K562 (cell line): ENCODE results near the gene GSKIP. TPM values are rescaled to one million over a fixed set of nuclear protein-coding genes. Genes with fewer than 3 reads are reported as not detected.
A peak's percentile ranks its signal among the peaks of the same experiment; 100 is the strongest.

Source experiments
- ATAC-seq: fragments of 200-7000 bp; cut with Tn5 transposase; 3 replicates; pipeline ENCODE4 v1.9.1; 2020; ENCODE audit warnings: moderate library complexity
- BruUV-seq: library from RNA; stranded (reverse); fragments of 400-500 nt; replicated peaks from 2 replicates; lab custom pipeline; 2021; lab: Mats Ljungman, UMichigan
- CTCF ChIA-PET: fragments of 300-600 bp; formaldehyde crosslinking; extraction: SDS; loops from one replicate; lab custom pipeline; 2021; ENCODE audit warnings: low intra/inter-chr PET ratio; lab: Yijun Ruan, JAX
- POLR2A ChIA-PET: fragments of 300-600, 350-650 bp; sonication (Branson Sonifier 250); formaldehyde crosslinking; extraction: SDS; loops from one replicate; lab custom pipeline; 2021; ENCODE audit warnings: antibody characterized with exemption, inconsistent platforms; lab: Yijun Ruan, JAX
- DNase-seq, 4 experiments: peaks; one replicate each; pipeline versions ENCODE4 v3.0.0 to v3.0.0-alpha.2; 2011 to 2018; ENCODE audit warnings: low spot score in 3 of 4, mixed read lengths in 3 of 4; ENCODE audit errors: extremely low read depth in 1 of 4
- FAIRE-seq: peaks from 2 replicates; lab custom pipeline; 2011; peaks lifted over from hg19 to GRCh38; lab: Jason Lieb, UNC
- H2AFZ ChIP-seq: 2 replicates; pipeline ENCODE4 v1.6.0; 2011; ENCODE audit warnings: low read depth, low read length, control low read depth, inconsistent platforms
- H3K27ac ChIP-seq: fragments of 200-600 bp; 3 replicates; pipeline ENCODE4 v1.8.0; 2011; ENCODE audit warnings: low read depth, mild to moderate bottlenecking, control low read depth, inconsistent platforms, low read length, moderate library complexity, mixed read lengths; ENCODE audit errors: extremely low read depth
- H3K27me3 ChIP-seq, 2 experiments: fragments of 300-600 bp in 1 of 2; 2 replicates in 1 of 2; 3 replicates in 1 of 2; pipeline versions ENCODE4 v1.6.0 to v1.8.0; 2011; ENCODE audit warnings: inconsistent platforms in 2 of 2, low read length in 2 of 2, mild to moderate bottlenecking in 1 of 2, mixed read lengths in 1 of 2, moderate library complexity in 1 of 2; ENCODE audit not compliant: control insufficient read depth in 2 of 2, insufficient read depth in 2 of 2
- H3K36me3 ChIP-seq: fragments of 300-600 bp; 3 replicates; pipeline ENCODE4 v1.8.0; 2011; ENCODE audit warnings: mild to moderate bottlenecking, low read length, inconsistent platforms; ENCODE audit not compliant: control insufficient read depth, insufficient read depth
- H3K4me1 ChIP-seq, 2 experiments: fragments of 200-600 bp in 1 of 2; replicated peaks in 1 of 2; 2 replicates in 1 of 2; 3 replicates in 1 of 2; pipeline versions ENCODE4 v1.5.1 to v1.8.0; 2011; ENCODE audit warnings: inconsistent platforms in 2 of 2, low read length in 2 of 2, mild to moderate bottlenecking in 1 of 2, mixed read lengths in 1 of 2, moderate library complexity in 1 of 2; ENCODE audit not compliant: control insufficient read depth in 2 of 2, insufficient read depth in 2 of 2
- H3K4me2 ChIP-seq: 2 replicates; pipeline ENCODE4 v1.6.1; 2011; ENCODE audit warnings: low read length, control low read depth, inconsistent platforms, mixed read lengths; ENCODE audit not compliant: insufficient read depth
- H3K4me3 ChIP-seq: fragments of 200-600 bp; sonication (generic), shearing (Covaris generic); 2 replicates; pipeline ENCODE4 v1.5.1; 2016; ENCODE audit warnings: control low read depth, inconsistent platforms
- H3K79me2 ChIP-seq: fragments of 200-600 bp; 3 replicates; pipeline ENCODE4 v1.8.0; 2011; ENCODE audit warnings: low read length, inconsistent platforms; ENCODE audit not compliant: control insufficient read depth, insufficient read depth
- H3K9ac ChIP-seq, 2 experiments: 2 replicates each; pipeline versions ENCODE4 v1.6.0 to v1.6.1; 2011; ENCODE audit warnings: low read depth in 2 of 2, low read length in 2 of 2, control low read depth in 1 of 2, inconsistent platforms in 1 of 2, mild to moderate bottlenecking in 1 of 2, mixed read lengths in 1 of 2; ENCODE audit not compliant: insufficient read depth in 1 of 2
- H3K9me1 ChIP-seq: one replicate; pipeline ENCODE4 v1.6.0; 2011; ENCODE audit warnings: inconsistent platforms, mild to moderate bottlenecking, low read length, moderate library complexity; ENCODE audit not compliant: control insufficient read depth, insufficient read depth
- H3K9me3 ChIP-seq: replicated peaks from 2 replicates; pipeline ENCODE4 v1.5.1; 2011; ENCODE audit warnings: low read depth, low read length, inconsistent platforms; ENCODE audit not compliant: control insufficient read depth, insufficient read depth
- H4K20me1 ChIP-seq: replicated peaks from 2 replicates; pipeline ENCODE4 v1.6.1; 2011; ENCODE audit warnings: low read length, inconsistent platforms, mixed read lengths; ENCODE audit not compliant: control insufficient read depth, insufficient read depth
- CBX3 ChIP-seq, 2 experiments: IDR thresholded peaks; 1 replicate in 1 of 2; 2 replicates in 1 of 2; pipeline ENCODE4 v1.6.1; 2012; ENCODE audit warnings: inconsistent platforms in 2 of 2, low read length in 2 of 2, borderline replicate concordance in 1 of 2, control low read depth in 1 of 2
- MED1 ChIP-seq: sonication (generic); formaldehyde crosslinking; IDR thresholded peaks from 2 replicates; pipeline ENCODE4 v1.8.1; 2023; ENCODE audit warnings: missing genetic modification reagents, borderline replicate concordance
- PRMT5 ChIP-seq: sonication (generic); formaldehyde crosslinking; IDR thresholded peaks from 2 replicates; pipeline ENCODE4 v1.5.0; 2020; ENCODE audit warnings: missing genetic modification reagents
- RBM22 ChIP-seq: fragments of 200-400 bp; formaldehyde crosslinking; IDR thresholded peaks from 2 replicates; pipeline ENCODE4 v1.6.1; 2018; ENCODE audit warnings: low read length, low read depth; ENCODE audit not compliant: poor library complexity, severe bottlenecking
- TCF15 ChIP-seq: fragments of 250-450 bp; sonication (Bioruptor Pico); IDR thresholded peaks from 2 replicates; pipeline ENCODE4 v1.8.0; 2022; ENCODE audit warnings: moderate library complexity, mild to moderate bottlenecking, inconsistent platforms
- ZNF384 ChIP-seq: IDR thresholded peaks from 2 replicates; pipeline ENCODE4 v1.6.1; 2012; ENCODE audit warnings: low read depth, low read length, improper control_type of control experiment
- ZNF707 ChIP-seq: fragments of 250-450 bp; sonication (Bioruptor Pico); conservative IDR thresholded peaks from 2 replicates; pipeline ENCODE4 v1.8.0; 2022; ENCODE audit warnings: inconsistent platforms, mild to moderate bottlenecking, moderate library complexity
- WGBS: fragments of 100-300 bp; shearing (Covaris generic); methylation state at CpG from one replicate; pipeline ENCODE4 v1.1.6; 2016; ENCODE audit warnings: low coverage, mixed read lengths; ENCODE audit not compliant: insufficient coverage; ENCODE audit errors: missing lambda C conversion rate; 5-methylcytosine and 5-hydroxymethylcytosine counted together
- in situ Hi-C: fragments of 300-500 bp; cut with MboI; formaldehyde crosslinking; loops from 4 replicates; pipeline ENCODE4 v1.15.0; 2018; ENCODE audit warnings: inconsistent platforms, mixed read lengths
- intact Hi-C: fragments of 100-400 bp; cut with micrococcal nuclease; formaldehyde crosslinking; loops from 2 replicates; pipeline ENCODE4 v1.14.2; 2022
- polyA plus RNA-seq, 8 experiments: library from polyadenylated mRNA; depleted of rRNA in 4 of 8; stranded (reverse) in 5 of 8; unstranded in 3 of 8; fragments of >200 nt; fragmentation: Nextera tagmentation in 2 of 8; fragmentation: Illumina TruSeq in 1 of 8; extraction: Ambion mirVana in 2 of 8; extraction: Trizol in 1 of 8; gene quantifications; 2 replicates each; pipeline versions ENCODE4 v1.2.1 to v1.2.3, GENCODE V29; 2011 to 2014; ENCODE audit warnings: inconsistent platforms in 1 of 8, missing spikeins in 1 of 8
- total RNA-seq, 7 experiments: library from RNA; depleted of rRNA in 6 of 7; stranded (reverse); fragments of >200 nt in 6 of 7; fragmentation: Illumina TruSeq in 2 of 7; extraction: Trizol in 2 of 7; gene quantifications; 2 replicates each; pipeline versions ENCODE4 v1.2.1 to v1.2.3, GENCODE V29; 2011 to 2021; ENCODE audit warnings: low replicate concordance in 1 of 7
- TF ChIP-seq, protein P1 (sequence below), 2 experiments: fragments of 450-650 bp; IDR thresholded peaks; 2 replicates each; pipeline ENCODE4 v1.6.1; 2018; ENCODE audit warnings: mild to moderate bottlenecking in 2 of 2, low read depth in 1 of 2; ENCODE audit not compliant: partially characterized antibody in 2 of 2
- TF ChIP-seq, protein P2 (sequence below): fragments of 450-650 bp; IDR thresholded peaks from 2 replicates; pipeline ENCODE4 v1.6.1; 2016
- TF ChIP-seq, protein P3 (sequence below): fragments of 450-650 bp; conservative IDR thresholded peaks from 2 replicates; pipeline ENCODE4 v1.6.1; 2016; ENCODE audit warnings: missing genetic modification characterization, low read depth, mild to moderate bottlenecking, missing compliant biosample characterization, moderate library complexity

GSKIP gene
- total and polyA plus RNA-seq, 9 of the 15 experiments (the other 6 are each of a cell fraction or from before 2014, with no cell fraction given): 12.9 to 58.9 (median 22.2) TPM

DNA sequence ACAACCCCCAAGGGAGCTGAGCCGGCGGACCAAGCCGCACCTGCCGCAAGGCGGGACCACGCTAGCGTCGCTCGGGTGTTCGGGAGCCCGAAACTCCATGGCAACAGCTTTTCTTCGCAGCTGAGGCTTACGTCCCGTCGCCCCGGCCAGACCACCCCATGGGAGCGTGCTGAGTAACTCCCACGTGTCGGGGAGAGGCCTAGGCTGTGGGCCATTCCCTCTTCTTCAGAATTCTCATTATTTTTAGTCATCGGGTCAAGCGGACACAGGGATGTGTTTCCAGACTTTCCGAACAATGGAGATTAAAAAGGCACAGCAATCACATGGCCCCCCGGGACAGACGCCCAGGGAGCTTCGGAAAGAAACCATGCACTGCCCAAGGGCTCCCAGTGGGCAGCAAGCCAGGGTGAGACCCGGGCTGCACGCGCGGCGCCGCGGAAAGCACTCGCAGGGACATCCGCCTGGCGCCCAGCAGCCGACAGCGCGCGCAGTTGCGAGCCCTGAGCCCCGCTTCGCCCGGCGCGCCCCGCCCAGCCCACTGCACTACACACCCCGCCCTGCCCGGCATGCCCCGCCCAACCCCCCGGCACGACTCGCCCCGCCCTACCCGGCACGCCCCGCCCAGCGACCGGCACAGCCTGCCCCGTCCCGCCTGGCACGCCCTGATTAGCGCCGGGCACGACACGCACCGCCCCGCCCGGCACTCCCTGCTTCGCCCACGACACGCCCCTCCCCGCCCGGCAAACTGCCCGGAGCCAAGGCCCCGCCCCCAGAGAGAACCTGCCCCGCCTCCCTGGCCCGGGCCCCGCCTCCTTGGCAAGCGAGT, 28.2 kb downstream of the GSKIP start (continued):
- TF ChIP-seq CBX3 (IDR thresholded peaks at IDR 0.05; ENCODE audit: borderline replicate concordance in 1 of 2, low read length in 2 of 2): peak in 1 of 2 experiments; percentile 17; a peak in 1 of 3 replicates

GRCh38 chr14:96393071-96393691, 29.9 kb downstream of the GSKIP start:
- in situ Hi-C loops: no loop called here
- Histone ChIP-seq H3K9me3 (no peaks in the 10 kb centered on the region), H3K4me1 (peaks cover 10 to 20% of the 10 kb centered on the region in 2 experiments; a peak in 4 of 5 replicates), H3K4me3 (no peak overlapping the region), H3K36me3 (no peaks in the 10 kb centered on the region), H4K20me1 (no peaks in the 10 kb centered on the region), H3K9ac (0 out of 4 replicates have a peak overlapping the region, but pooled peaks of 1 of the 2 experiments have one; percentile 49), H3K27me3 (no peaks in the 10 kb centered on the region), H3K9me1 (no peaks in the 10 kb centered on the region), H3K27ac (no peak overlapping the region), H3K4me2 (peak overlapping the region; percentile 86), H2AFZ (peak overlapping the region; percentile 44), H3K79me2 (no peaks in the 10 kb centered on the region)
- intact Hi-C loops: no loop called here
- 23% methylated on average over 5 of the region's 5 CpGs for WGBS
- ATAC-seq: no peak
- ChIA-PET POLR2A (interaction anchor here (0.6 to 0.9 kb wide), 2 partner anchors 10 to 270 kb away, joined by 3 to 6 read pairs; no protein-coding TSS in a partner anchor), CTCF (no interaction called here)
- no TSS peak for BruUV-seq
- DNase-seq: no peak
- FAIRE-seq: no peak
- TF ChIP-seq, protein P1, sequence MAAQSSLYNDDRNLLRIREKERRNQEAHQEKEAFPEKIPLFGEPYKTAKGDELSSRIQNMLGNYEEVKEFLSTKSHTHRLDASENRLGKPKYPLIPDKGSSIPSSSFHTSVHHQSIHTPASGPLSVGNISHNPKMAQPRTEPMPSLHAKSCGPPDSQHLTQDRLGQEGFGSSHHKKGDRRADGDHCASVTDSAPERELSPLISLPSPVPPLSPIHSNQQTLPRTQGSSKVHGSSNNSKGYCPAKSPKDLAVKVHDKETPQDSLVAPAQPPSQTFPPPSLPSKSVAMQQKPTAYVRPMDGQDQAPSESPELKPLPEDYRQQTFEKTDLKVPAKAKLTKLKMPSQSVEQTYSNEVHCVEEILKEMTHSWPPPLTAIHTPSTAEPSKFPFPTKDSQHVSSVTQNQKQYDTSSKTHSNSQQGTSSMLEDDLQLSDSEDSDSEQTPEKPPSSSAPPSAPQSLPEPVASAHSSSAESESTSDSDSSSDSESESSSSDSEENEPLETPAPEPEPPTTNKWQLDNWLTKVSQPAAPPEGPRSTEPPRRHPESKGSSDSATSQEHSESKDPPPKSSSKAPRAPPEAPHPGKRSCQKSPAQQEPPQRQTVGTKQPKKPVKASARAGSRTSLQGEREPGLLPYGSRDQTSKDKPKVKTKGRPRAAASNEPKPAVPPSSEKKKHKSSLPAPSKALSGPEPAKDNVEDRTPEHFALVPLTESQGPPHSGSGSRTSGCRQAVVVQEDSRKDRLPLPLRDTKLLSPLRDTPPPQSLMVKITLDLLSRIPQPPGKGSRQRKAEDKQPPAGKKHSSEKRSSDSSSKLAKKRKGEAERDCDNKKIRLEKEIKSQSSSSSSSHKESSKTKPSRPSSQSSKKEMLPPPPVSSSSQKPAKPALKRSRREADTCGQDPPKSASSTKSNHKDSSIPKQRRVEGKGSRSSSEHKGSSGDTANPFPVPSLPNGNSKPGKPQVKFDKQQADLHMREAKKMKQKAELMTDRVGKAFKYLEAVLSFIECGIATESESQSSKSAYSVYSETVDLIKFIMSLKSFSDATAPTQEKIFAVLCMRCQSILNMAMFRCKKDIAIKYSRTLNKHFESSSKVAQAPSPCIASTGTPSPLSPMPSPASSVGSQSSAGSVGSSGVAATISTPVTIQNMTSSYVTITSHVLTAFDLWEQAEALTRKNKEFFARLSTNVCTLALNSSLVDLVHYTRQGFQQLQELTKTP (IDR thresholded peaks at IDR 0.05; ENCODE audit: low read depth in 1 of 2, partially characterized antibody in 2 of 2): no peak
- TF ChIP-seq ZNF707 (no peak), PRMT5 (CRISPR knock-in tag) (no peak), MED1 (CRISPR knock-in tag) (no peak), RBM22 (no peak), TCF15 (CRISPR knock-in tag) (no peak), ZNF384 (no peak)
- TF ChIP-seq, protein P2, sequence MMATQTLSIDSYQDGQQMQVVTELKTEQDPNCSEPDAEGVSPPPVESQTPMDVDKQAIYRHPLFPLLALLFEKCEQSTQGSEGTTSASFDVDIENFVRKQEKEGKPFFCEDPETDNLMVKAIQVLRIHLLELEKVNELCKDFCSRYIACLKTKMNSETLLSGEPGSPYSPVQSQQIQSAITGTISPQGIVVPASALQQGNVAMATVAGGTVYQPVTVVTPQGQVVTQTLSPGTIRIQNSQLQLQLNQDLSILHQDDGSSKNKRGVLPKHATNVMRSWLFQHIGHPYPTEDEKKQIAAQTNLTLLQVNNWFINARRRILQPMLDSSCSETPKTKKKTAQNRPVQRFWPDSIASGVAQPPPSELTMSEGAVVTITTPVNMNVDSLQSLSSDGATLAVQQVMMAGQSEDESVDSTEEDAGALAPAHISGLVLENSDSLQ: no peak
- TF ChIP-seq, protein P3, sequence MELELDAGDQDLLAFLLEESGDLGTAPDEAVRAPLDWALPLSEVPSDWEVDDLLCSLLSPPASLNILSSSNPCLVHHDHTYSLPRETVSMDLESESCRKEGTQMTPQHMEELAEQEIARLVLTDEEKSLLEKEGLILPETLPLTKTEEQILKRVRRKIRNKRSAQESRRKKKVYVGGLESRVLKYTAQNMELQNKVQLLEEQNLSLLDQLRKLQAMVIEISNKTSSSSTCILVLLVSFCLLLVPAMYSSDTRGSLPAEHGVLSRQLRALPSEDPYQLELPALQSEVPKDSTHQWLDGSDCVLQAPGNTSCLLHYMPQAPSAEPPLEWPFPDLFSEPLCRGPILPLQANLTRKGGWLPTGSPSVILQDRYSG (tag): no peak
